GM12875 (cell line): ENCODE results near the gene SLC35A5.

ENCODE experiments used
- H3K4me3 ChIP-seq: one replicate; pipeline ENCODE4 v1.5.1; 2011; ENCODE audit warnings: low read depth, low read length, control low read depth
- TF ChIP-seq, protein P1 (sequence below): IDR thresholded peaks from 2 replicates; pipeline ENCODE4 v1.5.1; 2011; ENCODE audit warnings: low read depth, mild to moderate bottlenecking, control low read depth, inconsistent platforms, low read length, moderate library complexity, borderline replicate concordance; ENCODE audit not compliant: insufficient read depth

The SLC35A5 gene

DNA sequence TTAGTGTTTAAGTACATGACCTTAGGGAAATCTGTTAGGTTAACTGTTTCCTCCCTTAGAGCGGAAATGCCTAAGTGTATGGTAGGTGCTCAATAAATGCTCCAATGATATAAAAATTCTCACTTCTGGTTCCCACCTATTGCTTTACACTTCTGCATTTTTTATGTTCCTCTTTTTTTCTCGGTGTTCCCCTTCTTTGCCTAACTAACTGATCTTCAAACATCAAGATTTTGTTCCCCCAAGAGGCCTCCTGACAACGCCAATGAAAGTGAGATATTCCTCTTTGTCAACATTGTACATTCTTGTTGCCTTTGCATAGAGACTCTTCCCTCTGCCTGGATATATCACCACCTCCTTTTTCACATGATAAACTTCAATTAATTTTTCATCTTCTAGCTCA lies 17.4 kb downstream of the SLC35A5 start:
- H3K4me3 ChIP-seq: no peak overlapping the region
- TF ChIP-seq, protein P1, sequence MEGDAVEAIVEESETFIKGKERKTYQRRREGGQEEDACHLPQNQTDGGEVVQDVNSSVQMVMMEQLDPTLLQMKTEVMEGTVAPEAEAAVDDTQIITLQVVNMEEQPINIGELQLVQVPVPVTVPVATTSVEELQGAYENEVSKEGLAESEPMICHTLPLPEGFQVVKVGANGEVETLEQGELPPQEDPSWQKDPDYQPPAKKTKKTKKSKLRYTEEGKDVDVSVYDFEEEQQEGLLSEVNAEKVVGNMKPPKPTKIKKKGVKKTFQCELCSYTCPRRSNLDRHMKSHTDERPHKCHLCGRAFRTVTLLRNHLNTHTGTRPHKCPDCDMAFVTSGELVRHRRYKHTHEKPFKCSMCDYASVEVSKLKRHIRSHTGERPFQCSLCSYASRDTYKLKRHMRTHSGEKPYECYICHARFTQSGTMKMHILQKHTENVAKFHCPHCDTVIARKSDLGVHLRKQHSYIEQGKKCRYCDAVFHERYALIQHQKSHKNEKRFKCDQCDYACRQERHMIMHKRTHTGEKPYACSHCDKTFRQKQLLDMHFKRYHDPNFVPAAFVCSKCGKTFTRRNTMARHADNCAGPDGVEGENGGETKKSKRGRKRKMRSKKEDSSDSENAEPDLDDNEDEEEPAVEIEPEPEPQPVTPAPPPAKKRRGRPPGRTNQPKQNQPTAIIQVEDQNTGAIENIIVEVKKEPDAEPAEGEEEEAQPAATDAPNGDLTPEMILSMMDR: no peak

DNA sequence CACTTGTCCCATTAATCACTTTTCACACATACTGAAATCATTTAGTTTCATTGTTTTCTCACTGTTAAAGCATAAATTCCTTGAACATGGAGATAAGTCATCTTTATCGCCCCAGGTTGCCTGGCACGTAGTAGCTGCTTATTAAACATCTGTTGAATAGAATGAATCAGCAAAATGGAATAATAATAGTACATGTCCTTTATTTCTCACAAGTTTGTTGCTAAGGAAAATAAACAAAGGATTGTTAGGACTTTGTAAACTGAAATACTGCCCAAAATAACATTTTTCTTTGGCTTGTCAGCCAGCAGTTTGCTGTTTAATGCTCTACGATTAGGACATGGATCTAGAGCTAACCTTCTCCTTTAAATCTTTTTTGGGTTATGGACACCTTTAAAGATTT lies 17.9 kb downstream of the SLC35A5 start:
- TF ChIP-seq, protein P1: no peak
- no peak overlapping the region for H3K4me3 ChIP-seq

DNA sequence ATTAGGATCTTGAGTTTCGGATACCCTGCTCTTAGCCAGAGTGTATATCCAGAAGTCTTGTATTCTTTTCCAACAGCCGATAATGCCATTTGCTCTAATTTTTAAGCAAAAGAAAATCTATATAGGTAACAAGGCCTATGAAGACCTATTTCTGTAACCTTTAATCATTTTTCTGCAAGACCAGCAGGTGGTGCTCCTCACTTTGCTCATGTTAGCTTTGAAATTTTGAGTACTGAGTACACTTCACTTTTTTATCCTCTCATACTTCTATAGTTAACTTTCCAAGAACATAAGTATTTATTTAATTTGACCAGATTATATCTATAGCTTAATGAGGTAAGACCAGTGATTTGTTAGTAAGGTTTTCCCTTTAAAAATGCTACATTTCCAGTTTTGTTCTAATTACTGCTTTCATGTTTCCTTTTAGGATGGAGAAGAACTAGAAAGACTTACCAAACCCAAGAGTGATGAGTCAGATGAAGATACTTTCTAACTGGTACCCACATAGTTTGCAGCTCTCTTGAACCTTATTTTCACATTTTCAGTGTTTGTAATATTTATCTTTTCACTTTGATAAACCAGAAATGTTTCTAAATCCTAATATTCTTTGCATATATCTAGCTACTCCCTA lies 20.5 kb downstream of the SLC35A5 start:
- H3K4me3 ChIP-seq: no peak overlapping the region
- TF ChIP-seq, protein P1: peak; percentile 44; the same call in 1 of the 2 replicates

DNA sequence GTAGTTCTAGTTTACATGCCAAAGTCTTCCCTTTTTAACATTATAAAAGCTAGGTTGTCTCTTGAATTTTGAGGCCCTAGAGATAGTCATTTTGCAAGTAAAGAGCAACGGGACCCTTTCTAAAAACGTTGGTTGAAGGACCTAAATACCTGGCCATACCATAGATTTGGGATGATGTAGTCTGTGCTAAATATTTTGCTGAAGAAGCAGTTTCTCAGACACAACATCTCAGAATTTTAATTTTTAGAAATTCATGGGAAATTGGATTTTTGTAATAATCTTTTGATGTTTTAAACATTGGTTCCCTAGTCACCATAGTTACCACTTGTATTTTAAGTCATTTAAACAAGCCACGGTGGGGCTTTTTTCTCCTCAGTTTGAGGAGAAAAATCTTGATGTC lies 21.3 kb downstream of the SLC35A5 start:
- TF ChIP-seq, protein P1: no peak
- no peak overlapping the region for H3K4me3 ChIP-seq

DNA sequence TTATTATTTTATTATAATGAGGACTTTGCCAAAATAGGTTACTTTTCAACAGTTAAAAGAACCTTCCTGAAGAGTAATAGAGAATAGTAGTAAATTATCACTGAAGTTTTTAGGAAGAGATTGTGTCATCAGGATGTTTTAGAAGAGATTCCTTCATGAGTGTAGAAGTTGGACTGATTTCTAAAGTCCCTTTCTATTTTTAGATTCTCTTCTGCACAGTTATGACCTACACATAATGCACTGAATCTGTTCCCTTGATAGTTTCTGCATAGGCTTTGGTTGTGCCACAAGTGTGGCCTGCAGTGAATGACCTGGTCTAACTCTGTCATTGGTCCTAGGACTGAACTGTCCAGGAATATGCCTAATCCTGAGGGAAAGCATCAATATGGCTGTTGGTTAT lies 23.9 kb downstream of the SLC35A5 start:
- TF ChIP-seq, protein P1: no peak

DNA sequence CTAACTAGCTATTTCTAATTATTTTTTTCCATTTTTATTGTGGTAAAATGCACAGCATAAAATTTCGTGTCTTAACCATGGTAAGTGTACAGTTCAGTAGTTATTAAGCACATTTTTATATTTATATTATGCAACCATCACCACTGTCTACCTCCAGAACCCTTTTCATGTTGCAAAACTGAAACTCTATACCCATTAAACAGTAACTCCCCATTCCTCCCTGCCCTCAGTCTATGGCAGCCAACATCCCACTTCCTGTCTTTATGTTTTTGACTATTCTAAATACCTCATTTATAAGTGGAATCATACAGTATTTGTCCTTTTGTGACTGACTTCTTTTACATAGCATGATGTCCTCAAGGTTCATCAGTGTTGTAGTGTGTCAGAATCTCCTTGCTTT lies 25.5 kb downstream of the SLC35A5 start:
- TF ChIP-seq, protein P1: no peak

More for the DNA sequence above, 23.9 kb downstream of the SLC35A5 start:
- H3K4me3 ChIP-seq: no peak overlapping the region

DNA sequence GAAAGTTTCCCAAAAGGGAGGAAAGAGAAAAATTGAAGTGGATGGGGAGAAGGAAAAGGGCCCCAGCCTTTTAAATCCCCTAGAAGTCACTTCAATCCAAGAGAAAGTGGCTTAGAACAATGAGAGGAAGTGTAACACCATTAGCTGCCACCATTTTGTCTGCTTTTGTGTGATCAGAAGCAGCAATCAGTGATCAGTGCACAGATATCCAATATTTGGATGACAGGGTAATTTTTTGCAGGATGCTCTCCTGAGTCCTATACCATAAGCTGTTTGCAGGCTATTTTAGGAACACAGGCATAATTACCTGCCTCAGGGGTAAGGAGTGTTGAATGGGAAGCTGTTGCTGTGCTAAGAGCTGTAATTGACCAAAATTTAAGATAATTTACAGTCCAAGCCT lies 31.4 kb downstream of the SLC35A5 start:
- TF ChIP-seq, protein P1: no peak
- H3K4me3 ChIP-seq: no peak overlapping the region

More for the DNA sequence above, 25.5 kb downstream of the SLC35A5 start:
- H3K4me3 ChIP-seq: no peak overlapping the region
